GM21786 (cell line): Measurements from ENCODE around the gene LRATD1.
"Not testable (repeated sequence)": the region's sequence is repeated elsewhere in the genome, so short reads cannot be mapped to it uniquely, and the experiment has no call there.

ENCODE experiments used
- ATAC-seq: cut with Tn5 transposase; IDR thresholded peaks from one replicate; pipeline ENCODE4 v1.9.1; 2021; ENCODE audit not compliant: unreplicated experiment

Gene LRATD1

DNA sequence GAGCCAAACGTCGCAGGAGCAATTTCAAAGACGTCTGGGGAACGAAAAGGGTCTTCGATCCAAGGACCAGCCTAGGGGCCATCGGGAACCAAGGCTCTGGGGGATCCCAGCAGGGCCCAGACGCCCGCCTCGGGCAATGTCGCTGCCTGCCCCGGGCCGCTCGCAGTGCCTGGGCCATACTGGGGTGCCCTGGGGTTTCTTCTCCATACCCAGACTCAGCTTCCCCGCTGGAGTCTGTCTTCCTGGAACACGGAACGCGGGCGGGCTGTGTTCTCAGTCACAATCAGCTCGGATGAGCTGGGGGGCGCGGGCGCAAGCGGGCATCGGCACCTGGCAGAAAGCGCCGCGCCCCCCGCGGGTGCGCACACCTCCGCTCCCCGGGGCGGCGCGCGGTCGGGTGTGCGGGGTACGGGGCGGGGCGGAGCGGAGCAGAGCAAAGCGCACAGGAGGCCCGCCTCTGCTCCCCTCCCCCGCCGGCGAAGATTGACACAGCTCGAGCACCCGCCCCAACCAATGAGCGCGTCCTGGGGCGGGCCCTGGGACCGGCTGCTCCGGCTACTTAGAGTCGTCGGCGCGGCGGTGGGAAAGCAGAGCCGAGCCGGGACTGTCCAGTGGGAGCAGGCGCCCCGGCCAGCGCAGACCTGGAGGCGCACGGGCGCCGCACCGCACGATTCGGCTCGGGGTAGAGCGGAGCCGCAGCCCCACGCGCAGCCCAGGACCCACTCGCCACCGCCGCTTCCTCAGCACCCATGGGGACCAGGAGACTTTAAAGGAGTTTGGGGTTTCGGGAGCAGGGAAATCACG lies at the start of gene LRATD1:
Gene LRATD1, plus strand, starts transcription at position 585 of the 804 bp plus-strand sequence. CDS start 1,263 bp downstream, outside the sequence.
- ATAC-seq = no peak

GRCh38 chr2:14583059-14583458 lies 49.5 kb upstream of the LRATD1 start:
- ATAC-seq = no peak

- ATAC-seq = no peak
Observed at GRCh38 chr2:14583802-14584201, 48.7 kb upstream of the LRATD1 start.

- ATAC-seq = no peak
Observed at GRCh38 chr2:14587119-14587518, 45.4 kb upstream of the LRATD1 start.

DNA sequence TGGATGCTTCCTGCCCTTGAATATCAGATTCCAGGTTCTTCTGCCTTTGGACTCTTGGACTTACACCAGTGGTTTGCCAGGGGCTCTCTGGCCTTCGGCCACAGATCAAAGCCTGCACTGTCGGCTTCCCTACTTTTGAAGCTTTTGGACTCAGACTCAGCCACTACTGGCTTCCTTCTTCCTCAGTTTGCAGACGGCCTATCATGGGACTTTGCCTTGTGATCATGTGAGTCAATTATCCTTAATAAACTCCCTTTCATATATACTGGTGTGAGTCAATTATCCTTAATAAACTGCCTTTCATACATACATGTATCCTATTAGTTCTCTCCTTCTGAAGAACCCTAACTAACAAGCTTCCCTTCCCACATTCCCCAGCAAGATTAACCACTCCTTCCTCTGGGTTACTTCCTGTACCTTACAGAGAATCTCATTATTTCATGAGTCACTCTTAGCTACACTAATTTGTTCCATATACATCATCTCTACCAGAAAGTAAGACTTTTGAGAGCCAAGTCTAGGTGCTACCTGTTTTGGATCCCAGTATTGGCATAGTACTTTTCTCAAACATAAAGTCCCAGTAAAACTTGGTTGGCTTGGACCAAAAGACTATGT lies 31.3 kb upstream of the LRATD1 start:
- no peak for ATAC-seq

DNA sequence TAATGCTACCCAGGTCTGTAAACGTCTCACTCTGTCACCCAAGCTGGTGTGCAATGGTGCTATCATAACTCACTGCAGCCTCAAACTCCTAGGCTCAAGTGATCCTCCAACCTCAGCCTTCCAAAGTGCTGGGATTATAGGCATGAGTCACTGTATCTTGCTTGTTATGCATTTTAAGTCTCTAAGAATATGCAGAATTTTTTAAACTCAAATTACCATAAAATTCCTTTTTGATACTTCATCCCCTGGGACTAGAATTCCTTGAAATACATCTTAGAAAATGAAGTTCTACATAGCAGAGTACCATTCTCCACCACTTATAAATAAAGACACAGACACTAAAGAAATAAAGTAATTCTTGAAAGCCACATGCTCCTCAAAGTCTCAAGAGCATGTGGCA lies 30.2 kb upstream of the LRATD1 start:
- no peak for ATAC-seq

- ATAC-seq = no peak
Observed at GRCh38 chr2:14603676-14604075, 28.8 kb upstream of the LRATD1 start.

DNA sequence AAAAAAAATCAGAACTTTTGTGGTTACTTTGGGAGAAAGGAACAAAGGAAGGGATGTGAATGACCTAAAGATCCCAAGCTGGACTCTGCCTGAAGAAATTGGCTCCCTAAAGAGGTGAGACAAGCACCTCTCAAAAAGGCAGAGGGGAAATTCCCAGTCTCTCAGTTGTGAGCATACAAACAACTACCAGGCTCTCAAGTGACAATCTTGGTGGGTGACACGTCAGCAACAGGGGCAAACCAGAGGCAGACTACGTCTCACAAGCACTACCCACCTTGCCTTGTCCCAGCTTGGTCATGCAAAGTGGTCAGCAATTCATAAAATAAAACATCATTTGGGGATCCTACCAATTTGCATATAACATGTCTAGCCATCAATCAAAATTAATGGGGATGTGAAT lies 24.3 kb upstream of the LRATD1 start:
- ATAC-seq = no peak

- ATAC-seq = no peak
Observed at GRCh38 chr2:14614017-14614416, 18.5 kb upstream of the LRATD1 start.

GRCh38 chr2:14615121-14615520 lies 17.4 kb upstream of the LRATD1 start:
- no peak for ATAC-seq

DNA sequence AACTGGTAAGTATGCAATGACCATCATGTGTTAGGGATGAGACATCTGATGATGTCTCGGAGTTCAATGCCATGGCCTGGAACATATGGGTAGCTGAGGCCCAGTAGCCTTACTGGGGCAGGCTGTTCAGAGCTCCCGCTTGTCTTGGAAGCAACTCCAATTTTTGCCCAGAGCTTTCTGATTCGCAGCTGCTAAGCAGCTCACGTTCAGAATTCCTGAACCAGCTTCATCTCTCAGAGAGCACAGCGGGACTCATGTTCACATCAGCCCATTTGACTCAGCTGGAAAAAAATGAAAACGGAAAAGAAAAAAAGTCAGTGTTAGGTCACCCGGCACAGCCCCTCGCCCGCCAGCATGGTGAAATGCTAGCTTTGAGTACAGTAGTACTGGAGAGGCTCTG lies 16.8 kb upstream of the LRATD1 start:
- ATAC-seq = no peak

- ATAC-seq = no peak
Observed at GRCh38 chr2:14616342-14616741, 16.2 kb upstream of the LRATD1 start.

DNA sequence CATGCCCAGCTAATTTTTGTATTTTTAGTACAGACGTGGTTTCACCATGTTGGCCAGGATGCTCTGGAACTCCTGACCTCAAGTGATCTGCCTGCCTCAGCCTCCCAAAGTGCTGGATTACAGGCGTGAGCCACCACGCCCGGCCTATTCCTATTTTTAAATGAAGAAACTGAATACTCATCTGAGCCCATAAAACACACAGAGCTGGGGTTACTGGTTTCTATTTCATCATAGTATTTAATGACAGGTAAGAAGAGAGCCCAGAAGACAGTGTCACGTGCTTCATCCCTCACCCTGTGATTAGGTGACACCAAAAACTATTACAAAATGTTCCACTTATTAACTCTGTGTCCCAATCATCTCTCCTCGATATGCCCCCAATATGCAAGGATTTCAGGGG lies 15.6 kb upstream of the LRATD1 start:
- no peak for ATAC-seq

DNA sequence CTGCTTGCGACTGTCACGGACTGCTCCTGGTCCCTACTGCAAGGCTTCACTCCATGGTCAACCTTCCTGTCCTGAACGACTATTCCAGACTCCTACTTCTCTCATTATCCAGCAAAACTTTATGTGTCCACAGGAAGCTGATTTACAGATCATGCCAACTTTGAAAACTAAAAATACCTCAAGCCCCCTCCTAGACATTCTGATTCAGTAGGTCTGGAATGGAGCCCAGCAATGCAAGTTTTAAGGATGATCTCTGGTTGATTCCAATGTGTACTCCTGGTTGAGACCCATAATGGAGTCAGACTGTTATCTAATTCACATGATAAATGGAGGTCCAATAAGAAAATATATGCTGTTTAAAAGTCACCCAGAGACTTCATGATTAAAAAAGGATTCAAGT lies 13.1 kb upstream of the LRATD1 start:
- ATAC-seq = no peak

DNA sequence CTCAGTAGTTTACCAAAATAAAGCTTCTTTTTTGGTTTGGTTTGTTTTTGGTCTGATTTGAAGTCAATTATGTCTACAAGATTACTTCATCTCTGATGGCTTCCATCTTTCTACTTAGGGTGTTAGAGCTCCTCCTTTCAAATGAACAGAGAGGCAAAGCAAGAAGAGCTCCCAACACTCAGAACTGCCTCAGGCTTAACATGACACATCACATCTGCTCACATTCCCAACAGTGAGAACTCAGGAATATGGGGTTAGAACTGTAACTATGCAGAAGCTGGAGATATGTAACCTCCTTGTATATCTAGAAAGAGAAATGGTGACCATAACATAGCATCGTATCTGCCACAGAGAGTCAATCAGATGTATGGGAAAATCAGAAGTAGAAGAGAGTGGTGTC lies 11.4 kb upstream of the LRATD1 start:
- no peak for ATAC-seq

GRCh38 chr2:14621906-14622549 lies 10.5 kb upstream of the LRATD1 start:
- no peak for ATAC-seq

GRCh38 chr2:14622550-14622939 lies 10.0 kb upstream of the LRATD1 start:
- ATAC-seq = not testable (repeated sequence)

DNA sequence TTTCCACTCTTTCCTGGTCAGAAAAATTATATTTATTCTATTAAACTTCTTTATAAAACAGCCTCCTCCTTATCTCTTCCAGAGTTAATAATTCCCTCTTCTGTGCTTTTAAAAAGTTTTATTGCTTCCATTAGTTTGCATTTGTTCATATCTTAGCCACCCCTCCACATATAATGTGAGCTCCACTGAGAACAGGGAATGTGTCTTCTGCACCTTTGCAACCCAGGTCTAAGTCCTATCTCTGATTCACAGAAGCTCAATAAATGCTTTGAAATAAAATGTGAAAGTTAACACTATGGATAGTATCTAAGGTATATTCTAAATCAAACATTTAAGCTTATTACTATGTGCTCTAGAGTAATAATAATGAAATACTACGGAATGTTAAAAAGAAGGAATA lies 9.3 kb upstream of the LRATD1 start:
- ATAC-seq = no peak

DNA sequence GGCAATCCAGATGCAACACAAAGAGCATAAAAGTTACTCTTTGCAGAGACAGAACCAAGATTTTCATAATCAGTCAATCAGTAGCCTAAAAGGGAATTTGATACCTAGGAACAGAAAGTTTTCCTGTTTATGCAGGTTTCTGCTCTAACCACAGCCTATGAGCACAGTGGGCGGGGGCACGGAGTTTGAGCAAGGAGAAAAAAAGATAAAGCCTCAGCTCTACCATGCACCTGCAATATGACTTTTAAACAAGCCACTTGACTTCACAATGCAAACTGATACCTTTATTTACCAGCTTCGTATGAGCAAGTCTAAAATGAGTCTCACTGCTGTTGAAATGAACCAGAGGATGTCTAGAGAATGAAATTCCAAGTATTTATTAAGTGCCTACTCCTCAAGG lies 5.6 kb upstream of the LRATD1 start:
- ATAC-seq = no peak

- no peak for ATAC-seq
Observed at GRCh38 chr2:14628901-14629300, 3.6 kb upstream of the LRATD1 start.

DNA sequence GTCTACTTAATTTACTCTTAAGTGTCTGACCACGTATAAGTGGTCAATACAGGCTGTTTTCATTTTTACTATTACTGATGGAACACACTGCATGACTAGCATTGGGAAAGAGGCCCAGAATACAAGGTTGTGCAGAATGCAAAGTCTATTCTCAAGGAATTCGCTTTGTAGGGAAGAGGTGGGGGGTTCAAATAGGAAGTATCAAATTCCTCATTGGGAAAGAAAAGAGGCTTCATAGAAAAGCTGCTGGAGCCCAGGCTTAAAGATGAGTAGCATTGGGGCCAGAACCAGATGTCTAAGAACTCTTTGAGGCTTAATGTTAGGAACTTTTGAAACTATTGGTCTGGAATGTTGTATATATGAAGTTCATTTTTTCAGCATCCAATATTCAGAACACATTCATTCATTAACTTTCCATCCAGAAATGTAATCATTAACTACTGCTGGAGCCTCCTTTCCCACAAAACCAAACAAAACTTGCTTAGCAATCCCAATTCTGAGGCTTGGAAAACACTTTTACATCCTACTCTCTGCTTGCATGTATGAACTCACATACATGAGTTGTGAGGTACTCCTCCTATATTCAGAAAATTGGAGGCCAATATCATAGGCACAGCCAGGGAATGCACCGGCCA lies 994 bp upstream of the LRATD1 start:
- ATAC-seq = no peak

- no peak for ATAC-seq
Observed at GRCh38 chr2:14633061-14633460, 544 bp downstream of the LRATD1 start.
